ENCODE measurements around the gene PTPRD.

DNA sequence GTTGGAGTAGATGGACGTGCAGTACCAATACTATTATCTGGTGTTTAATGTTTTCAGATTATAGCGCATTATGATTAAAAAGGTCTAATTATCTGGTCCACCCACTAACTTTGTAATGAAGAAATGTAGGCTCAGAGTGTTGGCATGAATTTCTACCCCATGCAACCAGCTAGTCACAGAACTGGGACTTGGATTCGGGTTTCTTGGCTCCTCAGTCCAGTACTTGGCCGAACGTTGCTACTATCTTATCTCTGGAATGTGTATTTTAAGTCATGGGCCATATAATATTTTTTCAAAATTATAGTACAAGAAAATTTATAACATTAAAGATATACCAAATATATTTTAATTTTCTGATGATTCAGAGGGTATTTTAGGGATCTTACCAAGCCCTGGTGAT is 2155.7 kb downstream of the PTPRD start:
- TF ChIP-seq ZNF396 (CRISPR knock-in tag; IDR thresholded peaks at IDR 0.05; ENCODE audit: borderline replicate concordance), result no peak
- TF ChIP-seq, protein P1, sequence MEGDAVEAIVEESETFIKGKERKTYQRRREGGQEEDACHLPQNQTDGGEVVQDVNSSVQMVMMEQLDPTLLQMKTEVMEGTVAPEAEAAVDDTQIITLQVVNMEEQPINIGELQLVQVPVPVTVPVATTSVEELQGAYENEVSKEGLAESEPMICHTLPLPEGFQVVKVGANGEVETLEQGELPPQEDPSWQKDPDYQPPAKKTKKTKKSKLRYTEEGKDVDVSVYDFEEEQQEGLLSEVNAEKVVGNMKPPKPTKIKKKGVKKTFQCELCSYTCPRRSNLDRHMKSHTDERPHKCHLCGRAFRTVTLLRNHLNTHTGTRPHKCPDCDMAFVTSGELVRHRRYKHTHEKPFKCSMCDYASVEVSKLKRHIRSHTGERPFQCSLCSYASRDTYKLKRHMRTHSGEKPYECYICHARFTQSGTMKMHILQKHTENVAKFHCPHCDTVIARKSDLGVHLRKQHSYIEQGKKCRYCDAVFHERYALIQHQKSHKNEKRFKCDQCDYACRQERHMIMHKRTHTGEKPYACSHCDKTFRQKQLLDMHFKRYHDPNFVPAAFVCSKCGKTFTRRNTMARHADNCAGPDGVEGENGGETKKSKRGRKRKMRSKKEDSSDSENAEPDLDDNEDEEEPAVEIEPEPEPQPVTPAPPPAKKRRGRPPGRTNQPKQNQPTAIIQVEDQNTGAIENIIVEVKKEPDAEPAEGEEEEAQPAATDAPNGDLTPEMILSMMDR (IDR thresholded peaks at IDR 0.05), result no peak
- TF ChIP-seq TEAD4 (CRISPR knock-in tag; IDR thresholded peaks at IDR 0.05), result no peak
- TF ChIP-seq, protein P2, sequence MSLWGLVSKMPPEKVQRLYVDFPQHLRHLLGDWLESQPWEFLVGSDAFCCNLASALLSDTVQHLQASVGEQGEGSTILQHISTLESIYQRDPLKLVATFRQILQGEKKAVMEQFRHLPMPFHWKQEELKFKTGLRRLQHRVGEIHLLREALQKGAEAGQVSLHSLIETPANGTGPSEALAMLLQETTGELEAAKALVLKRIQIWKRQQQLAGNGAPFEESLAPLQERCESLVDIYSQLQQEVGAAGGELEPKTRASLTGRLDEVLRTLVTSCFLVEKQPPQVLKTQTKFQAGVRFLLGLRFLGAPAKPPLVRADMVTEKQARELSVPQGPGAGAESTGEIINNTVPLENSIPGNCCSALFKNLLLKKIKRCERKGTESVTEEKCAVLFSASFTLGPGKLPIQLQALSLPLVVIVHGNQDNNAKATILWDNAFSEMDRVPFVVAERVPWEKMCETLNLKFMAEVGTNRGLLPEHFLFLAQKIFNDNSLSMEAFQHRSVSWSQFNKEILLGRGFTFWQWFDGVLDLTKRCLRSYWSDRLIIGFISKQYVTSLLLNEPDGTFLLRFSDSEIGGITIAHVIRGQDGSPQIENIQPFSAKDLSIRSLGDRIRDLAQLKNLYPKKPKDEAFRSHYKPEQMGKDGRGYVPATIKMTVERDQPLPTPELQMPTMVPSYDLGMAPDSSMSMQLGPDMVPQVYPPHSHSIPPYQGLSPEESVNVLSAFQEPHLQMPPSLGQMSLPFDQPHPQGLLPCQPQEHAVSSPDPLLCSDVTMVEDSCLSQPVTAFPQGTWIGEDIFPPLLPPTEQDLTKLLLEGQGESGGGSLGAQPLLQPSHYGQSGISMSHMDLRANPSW (CRISPR knock-in tag; conservative IDR thresholded peaks at IDR 0.05; ENCODE audit: low read depth), result no peak
- no peak for TF ChIP-seq MYBL2 (CRISPR knock-in tag; IDR thresholded peaks at IDR 0.05)
- TF ChIP-seq, protein P3, sequence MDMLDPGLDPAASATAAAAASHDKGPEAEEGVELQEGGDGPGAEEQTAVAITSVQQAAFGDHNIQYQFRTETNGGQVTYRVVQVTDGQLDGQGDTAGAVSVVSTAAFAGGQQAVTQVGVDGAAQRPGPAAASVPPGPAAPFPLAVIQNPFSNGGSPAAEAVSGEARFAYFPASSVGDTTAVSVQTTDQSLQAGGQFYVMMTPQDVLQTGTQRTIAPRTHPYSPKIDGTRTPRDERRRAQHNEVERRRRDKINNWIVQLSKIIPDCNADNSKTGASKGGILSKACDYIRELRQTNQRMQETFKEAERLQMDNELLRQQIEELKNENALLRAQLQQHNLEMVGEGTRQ (CRISPR knock-in tag; IDR thresholded peaks at IDR 0.05), result no peak
- no peak for TF ChIP-seq RELA (CRISPR knock-in tag; IDR thresholded peaks at IDR 0.05; ENCODE audit: borderline replicate concordance)
- TF ChIP-seq, protein P4, sequence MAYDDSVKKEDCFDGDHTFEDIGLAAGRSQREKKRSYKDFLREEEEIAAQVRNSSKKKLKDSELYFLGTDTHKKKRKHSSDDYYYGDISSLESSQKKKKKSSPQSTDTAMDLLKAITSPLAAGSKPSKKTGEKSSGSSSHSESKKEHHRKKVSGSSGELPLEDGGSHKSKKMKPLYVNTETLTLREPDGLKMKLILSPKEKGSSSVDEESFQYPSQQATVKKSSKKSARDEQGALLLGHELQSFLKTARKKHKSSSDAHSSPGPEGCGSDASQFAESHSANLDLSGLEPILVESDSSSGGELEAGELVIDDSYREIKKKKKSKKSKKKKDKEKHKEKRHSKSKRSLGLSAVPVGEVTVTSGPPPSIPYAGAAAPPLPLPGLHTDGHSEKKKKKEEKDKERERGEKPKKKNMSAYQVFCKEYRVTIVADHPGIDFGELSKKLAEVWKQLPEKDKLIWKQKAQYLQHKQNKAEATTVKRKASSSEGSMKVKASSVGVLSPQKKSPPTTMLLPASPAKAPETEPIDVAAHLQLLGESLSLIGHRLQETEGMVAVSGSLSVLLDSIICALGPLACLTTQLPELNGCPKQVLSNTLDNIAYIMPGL (CRISPR knock-in tag; IDR thresholded peaks at IDR 0.05), result no peak
